Activated T-cell treated with anti-CD3 and anti-CD28 coated beads for 4 hours (primary cell): ENCODE data around the gene RTCA.
"Not testable (repeated sequence)": the region's sequence is repeated elsewhere in the genome, so short reads cannot be mapped to it uniquely, and the experiment has no call there.

ENCODE experiments used
- DNase-seq: peaks from one replicate; pipeline ENCODE4 v3.0.0-alpha.2; 2020

RTCA gene

GRCh38 chr1:100265931-100266740, at the start of gene RTCA:
Gene RTCA, plus strand, starts transcription at chr1:100266216. Its CDS starts 160 bp downstream, at chr1:100266376.
- DNase-seq = peak; percentile 89

DNA sequence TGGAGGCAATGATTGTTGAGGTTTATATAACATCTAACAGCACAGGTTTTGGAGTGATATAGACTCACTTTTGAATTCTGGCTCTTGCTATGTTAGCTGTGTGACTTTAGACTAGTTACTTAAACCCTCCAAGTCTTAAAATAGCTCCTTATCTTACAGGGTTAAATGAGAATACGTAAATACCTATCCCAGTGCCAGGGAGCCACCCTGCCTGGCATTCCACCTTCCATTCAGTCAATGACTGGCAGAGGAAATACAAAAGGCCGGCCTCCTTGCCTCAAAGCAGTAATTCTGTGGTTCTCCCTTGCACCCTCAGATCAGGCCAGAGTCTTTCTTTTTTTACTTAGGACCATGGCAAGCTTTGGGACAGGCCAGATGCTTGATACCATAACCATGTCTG, 48.2 kb upstream of the RTCA start:
- no peak for DNase-seq

DNA sequence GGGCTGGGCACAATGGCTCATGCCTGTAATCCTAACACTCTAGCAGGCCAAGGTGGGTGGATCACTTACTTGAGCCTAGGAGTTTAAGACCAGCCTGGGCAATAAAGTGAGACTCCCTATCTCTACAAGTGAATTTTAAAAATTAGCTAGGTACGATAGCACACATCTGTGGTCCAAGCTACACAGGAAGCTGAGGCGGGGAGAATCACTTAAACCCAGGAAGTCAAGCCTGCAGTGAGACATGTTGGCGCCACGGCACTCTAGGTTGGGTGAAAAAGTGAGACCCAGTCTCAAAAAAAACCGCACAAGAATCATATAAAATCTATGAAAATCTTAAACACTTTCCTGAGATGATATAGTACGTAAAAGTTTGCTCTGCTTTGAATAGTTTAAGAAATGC, 46.6 kb upstream of the RTCA start:
- no peak for DNase-seq

GRCh38 chr1:100219883-100220282, 46.1 kb upstream of the RTCA start:
- DNase-seq = no peak

GRCh38 chr1:100222428-100222827, 43.6 kb upstream of the RTCA start:
- DNase-seq = no peak

- DNase-seq = no peak
Measured at GRCh38 chr1:100229681-100230443, 36.2 kb upstream of the RTCA start.

DNA sequence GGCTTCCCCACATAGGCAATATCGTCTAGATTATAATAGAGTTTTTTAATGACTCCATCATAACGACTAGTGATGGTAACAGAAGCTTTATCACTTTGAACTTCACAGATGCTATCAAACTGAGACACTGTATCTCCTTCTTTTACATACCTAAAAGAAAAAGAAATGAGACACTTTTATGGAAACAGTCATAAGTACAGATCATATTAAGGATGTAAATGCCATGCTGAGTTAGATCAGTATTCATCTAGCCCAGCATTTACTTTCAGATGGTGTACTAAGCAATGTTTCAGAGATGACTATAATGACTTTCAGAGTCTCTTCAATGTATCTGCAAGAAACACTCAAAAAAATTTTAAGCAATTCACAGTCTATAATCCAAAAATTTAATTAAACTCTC, 35.3 kb upstream of the RTCA start:
- no peak for DNase-seq

DNA sequence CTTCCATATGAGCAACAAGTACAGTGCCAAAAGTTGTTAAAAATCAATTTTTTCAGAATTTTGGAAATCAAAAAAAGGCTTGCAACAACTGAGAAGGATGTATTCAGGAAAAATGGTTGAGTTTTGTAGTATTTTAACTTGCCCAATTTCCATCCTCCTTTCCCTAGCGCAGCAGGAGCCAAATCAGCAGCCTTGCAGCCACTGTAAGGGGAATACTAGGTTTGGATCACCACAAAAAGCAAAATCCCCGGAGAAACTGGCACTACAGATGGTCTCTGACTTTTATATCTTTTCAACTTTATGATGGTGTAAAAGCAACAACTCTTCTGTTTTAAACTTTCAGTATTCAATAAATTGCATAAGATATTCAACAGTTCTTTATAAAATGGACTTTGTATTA, 34.3 kb upstream of the RTCA start:
- no peak for DNase-seq

DNA sequence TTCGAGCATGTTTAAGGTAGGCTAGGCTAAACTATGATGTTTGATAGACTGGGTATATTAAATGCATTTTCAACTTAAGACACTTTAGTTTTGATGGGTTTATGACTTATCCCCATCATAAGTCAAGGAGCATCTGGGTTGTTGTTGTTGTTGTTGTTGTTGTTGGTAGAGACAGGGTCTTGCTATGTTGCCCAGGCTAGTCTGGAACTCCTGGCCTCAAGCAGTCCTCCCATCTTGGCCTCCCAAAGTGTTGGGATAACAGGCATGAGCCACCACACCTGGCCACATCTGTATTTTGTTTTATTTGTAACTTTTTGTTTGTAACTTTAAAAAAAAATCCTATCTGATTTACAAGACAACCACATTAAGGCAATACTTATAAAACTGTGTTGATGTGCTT, 33.9 kb upstream of the RTCA start:
- no peak for DNase-seq

GRCh38 chr1:100233566-100233965, 32.5 kb upstream of the RTCA start:
- DNase-seq = not testable (repeated sequence)

DNA sequence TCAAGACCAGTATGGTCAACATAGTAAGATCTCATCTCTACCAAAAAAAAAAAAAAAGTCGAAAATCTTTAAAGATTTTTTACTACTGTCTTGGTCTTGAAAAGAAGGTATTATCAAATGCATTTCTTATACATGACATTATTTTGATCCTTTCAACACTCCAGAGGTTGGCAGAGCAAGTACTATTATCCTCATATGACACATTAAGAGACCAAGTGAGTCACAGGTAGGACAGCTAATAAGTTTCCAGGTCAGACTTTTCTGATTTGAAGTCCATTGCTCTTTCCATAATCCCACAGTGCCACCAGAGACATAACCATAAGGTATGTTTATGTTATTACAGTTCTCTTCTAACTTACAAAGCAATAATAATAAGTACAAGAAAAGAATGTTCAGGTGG, 31.6 kb upstream of the RTCA start:
- DNase-seq = no peak

DNA sequence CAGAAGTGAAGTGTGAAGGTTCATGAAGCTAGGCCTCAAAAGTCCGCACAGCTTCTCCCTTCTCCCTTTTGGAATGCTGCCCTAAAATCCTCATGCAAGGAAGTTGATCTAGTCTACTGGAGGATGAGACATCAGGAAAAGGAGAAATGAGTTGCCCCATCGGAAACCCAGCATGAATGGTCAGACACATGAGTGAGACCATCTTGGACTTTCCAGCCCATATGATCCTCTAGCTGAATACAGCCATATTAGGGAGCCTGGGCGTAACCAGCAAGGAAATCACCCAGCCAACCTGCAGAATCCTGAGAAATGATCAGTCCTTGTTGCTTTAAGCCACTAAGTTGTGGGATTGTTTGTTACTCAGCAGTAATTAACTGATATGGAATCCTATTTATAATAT, 28.9 kb upstream of the RTCA start:
- no peak for DNase-seq

- DNase-seq = no peak
Measured at GRCh38 chr1:100239961-100240360, 26.1 kb upstream of the RTCA start.

- no peak for DNase-seq
Measured at GRCh38 chr1:100240631-100241030, 25.4 kb upstream of the RTCA start.

- DNase-seq = no peak
Measured at GRCh38 chr1:100246738-100247137, 19.3 kb upstream of the RTCA start.

- DNase-seq = no peak
Measured at GRCh38 chr1:100249155-100249536, 16.9 kb upstream of the RTCA start.

DNA sequence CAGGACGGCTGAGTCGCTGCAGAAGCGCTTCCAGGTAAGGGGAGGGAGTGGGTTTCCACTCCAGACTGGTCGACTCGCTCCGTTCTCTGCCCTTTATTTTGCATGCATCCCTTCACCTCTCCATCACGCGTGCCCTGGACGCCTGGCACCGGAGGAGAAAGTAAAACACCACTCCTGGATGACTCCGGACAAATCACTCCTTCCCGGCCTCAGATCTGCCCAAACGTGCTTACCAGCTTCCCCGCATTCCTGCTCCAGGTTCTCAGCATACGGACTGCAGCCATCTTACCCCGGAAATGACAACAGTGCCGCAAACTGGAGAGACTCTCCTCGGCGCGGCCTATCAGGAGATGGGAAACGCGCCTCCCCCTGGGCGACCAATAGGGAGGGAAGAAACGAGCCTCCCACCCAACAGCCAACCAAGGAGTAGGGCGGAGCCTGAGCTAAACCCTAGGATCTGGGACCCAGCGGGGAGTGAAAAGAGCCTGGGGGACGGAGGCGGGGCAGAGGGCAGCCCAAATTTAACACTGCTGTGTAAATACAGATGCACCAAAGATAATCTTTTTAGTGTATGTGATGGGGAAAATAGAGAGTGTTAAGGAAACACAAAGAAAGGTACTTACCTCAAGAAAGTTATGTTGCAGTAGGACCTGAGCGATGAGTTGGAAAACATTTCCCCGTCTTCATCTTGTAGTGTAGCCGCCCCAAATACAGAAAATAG, 16.3 kb upstream of the RTCA start, which contains the start of gene DBT:
Gene DBT, minus strand, starts transcription at position 298 of the 721 bp plus-strand sequence. Its CDS starts 14 bp downstream, at position 284.
- DNase-seq = peak; percentile 84

GRCh38 chr1:100250264-100250663, 15.8 kb upstream of the RTCA start:
- DNase-seq = no peak

DNA sequence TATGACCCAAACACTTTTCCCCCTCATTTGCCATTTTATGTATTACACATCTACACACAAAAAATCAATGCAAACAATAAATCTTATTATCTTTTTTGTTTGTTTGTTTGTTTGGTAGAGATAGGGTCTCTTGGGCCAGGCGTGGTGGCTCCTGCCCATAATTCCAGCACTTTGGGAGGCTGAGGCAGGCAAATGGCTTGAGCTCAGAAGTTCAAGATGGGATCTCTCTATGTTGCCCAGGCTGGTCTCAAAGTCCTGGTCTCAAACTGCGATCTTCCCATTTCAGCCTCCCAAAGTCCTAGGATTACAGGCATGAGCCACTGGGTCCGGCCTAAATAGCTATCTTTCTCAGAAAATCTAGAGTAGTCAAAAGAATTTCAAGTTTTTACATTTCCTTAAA, 15.2 kb upstream of the RTCA start:
- no peak for DNase-seq

DNA sequence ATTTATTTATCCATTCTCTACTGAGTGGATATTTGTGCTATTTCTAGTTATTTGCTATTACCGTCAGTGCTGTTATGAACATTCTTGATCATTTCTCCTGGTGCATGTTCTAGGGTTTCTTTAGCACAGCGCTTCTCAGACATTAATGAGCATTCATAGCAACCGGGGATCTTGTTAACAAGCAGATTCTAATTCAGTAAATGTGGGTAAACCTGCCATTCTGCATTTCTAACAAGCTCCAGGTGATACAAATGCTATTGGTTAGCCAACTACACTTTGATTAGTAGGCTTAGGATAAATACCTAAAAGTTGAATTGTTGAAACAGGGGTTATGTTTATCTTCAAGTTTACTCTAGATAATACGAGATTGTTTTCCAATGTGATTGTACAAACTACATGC, 13.1 kb upstream of the RTCA start:
- DNase-seq = no peak

DNA sequence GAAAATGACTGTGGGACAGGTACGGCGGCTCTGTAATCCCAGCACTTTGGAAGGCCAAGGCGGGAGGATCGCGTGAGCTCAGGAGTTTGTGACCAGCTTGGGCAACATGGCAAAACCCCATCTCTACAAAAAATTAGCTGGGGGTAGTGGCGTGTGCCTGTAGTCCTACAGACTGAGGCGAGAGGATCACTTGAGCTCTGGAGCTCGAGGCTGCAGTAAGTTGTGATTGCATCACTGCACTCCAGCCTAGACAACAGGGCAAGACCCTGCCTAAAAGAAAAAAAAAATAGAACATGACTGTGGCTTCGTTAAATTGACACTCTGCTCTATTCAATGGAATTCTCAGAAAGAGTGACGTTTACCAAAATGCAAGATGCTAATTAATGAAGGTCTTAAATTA, 12.5 kb upstream of the RTCA start:
- no peak for DNase-seq

DNA sequence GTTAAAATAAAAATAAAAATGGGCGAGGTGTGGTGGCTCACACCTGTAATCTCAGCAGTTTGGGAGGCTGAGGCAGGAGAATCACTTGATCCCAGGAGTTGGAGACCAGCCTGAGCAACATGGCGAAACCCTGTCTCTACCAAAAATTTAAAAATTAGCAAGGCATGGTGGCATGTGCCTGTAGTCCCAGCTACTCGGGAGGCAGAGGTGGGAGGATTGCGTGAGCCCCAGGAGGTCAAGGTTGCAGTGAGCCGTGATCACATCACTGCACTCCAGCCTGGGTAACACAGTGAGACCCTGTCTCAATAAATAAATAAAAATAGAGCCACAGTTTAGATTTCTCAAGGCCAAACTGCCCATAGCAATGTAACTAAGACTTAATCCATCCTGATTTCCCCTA, 9.7 kb upstream of the RTCA start:
- DNase-seq = not testable (repeated sequence)

GRCh38 chr1:100258427-100258826, 7.6 kb upstream of the RTCA start:
- not testable (repeated sequence) for DNase-seq

DNA sequence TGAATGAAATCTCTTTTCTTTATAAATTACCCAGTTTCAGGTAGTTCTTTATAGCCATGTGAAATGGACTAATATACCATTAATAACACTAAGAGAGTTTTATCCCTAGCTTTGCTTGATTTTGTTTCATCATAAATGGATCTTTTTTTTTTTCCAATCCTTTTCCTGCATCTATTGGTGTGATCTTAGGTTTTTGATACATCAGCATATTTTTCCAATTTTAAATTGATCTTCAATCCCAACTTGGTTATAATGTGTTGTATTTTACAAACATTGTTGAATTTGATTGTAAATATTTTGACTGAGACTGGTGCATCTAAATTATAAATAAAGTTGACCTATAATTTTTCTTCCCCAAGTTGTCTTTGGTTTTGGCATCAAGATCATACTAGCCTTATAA, 4.3 kb upstream of the RTCA start:
- no peak for DNase-seq
